NT2/D1 (cell line): ENCODE measurements around the gene C19orf33.

Experiments used
- DNase-seq: peaks from one replicate; pipeline ENCODE4 v3.0.0-alpha.2; 2011; ENCODE audit warnings: low read depth, low spot score
- H3K27me3 ChIP-seq: 2 replicates; pipeline ENCODE4 v1.6.0; 2011; ENCODE audit warnings: mild to moderate bottlenecking; ENCODE audit not compliant: insufficient read length, insufficient read depth
- H3K36me3 ChIP-seq: 2 replicates; pipeline ENCODE4 v1.6.1; 2011; ENCODE audit warnings: mild to moderate bottlenecking, low read length, mixed read lengths; ENCODE audit not compliant: insufficient read depth, insufficient read length
- H3K4me1 ChIP-seq: 2 replicates; pipeline ENCODE4 v1.5.1; 2011; ENCODE audit not compliant: insufficient read depth, insufficient read length
- H3K4me3 ChIP-seq: 2 replicates; pipeline ENCODE4 v1.5.1; 2011; ENCODE audit warnings: low read depth; ENCODE audit not compliant: insufficient read length
- H3K9ac ChIP-seq: 2 replicates; pipeline ENCODE4 v1.6.0; 2011; ENCODE audit warnings: low read depth; ENCODE audit not compliant: insufficient read length
- H3K9me3 ChIP-seq: 2 replicates; pipeline ENCODE4 v1.5.1; 2011; ENCODE audit warnings: mild to moderate bottlenecking, low read length; ENCODE audit not compliant: insufficient read depth
- SUZ12 ChIP-seq: IDR thresholded peaks from 2 replicates; pipeline ENCODE4 v1.6.1; 2011; ENCODE audit not compliant: insufficient read length, insufficient read depth; ENCODE audit errors: extremely low read depth
- YY1 ChIP-seq: IDR thresholded peaks from 2 replicates; pipeline ENCODE4 v1.6.1; 2011; ENCODE audit not compliant: insufficient read length, insufficient read depth
- ZNF274 ChIP-seq: IDR thresholded peaks from 2 replicates; pipeline ENCODE4 v1.6.1; 2011; ENCODE audit warnings: mild to moderate bottlenecking, low read depth, low read length

Gene C19orf33

DNA sequence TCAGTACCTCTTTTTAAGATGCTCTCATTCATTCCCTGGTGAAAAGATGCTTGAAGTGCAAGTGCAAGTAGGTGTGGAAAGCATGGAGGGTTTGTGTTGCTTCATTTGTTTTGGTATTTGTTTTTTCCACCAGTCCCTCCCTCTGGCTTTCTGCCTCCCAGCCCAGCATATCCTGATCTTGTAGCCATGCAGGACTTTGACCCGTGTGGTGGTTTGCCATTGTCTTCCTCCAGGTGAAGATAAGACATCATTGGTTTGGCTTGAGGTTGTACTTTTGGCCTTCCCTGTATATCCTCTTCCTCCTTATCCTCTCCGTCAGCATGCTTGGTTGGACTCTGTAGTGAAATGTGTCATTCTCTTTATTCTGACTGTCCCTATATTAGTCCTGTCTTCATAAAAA lies 30.6 kb upstream of the C19orf33 start:
- TF ChIP-seq SUZ12 (no peak), ZNF274 (no peak), YY1 (no peak)
- no peaks in the 10 kb centered on the region for H3K27me3 ChIP-seq
- no peak for DNase-seq
- peaks cover 12% of the 10 kb centered on the region for H3K36me3 ChIP-seq
- H3K9ac ChIP-seq: no peak overlapping the region
- H3K4me3 ChIP-seq: no peak overlapping the region
- no peaks in the 10 kb centered on the region for H3K9me3 ChIP-seq
- H3K4me1 ChIP-seq: peaks cover 6% of the 10 kb centered on the region

DNA sequence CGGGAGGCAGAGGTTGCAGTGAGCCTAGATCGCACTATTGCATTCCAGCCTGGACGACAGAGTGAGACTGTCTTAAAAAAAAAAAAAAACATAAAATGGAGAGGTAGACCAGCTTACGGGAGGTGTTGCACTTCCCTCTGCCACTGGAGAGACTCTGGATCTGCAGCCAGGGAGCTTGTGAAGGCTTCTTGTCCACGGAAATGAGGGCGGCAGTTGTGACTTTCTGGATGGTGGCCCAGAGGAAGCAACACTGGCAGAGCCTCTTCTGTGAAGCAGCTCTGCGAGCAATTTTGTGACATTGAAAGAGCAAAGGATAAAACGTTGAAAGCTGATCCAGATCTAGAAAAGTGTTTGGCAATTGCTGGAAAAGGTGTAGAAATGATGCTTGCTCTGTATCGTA lies 29.3 kb upstream of the C19orf33 start:
- TF ChIP-seq YY1: no peak
- DNase-seq: no peak
- Histone ChIP-seq H3K9ac (no peak overlapping the region), H3K4me1 (peaks cover 6% of the 10 kb centered on the region), H3K27me3 (no peaks in the 10 kb centered on the region), H3K4me3 (no peak overlapping the region), H3K36me3 (peaks cover 10% of the 10 kb centered on the region), H3K9me3 (no peaks in the 10 kb centered on the region)

DNA sequence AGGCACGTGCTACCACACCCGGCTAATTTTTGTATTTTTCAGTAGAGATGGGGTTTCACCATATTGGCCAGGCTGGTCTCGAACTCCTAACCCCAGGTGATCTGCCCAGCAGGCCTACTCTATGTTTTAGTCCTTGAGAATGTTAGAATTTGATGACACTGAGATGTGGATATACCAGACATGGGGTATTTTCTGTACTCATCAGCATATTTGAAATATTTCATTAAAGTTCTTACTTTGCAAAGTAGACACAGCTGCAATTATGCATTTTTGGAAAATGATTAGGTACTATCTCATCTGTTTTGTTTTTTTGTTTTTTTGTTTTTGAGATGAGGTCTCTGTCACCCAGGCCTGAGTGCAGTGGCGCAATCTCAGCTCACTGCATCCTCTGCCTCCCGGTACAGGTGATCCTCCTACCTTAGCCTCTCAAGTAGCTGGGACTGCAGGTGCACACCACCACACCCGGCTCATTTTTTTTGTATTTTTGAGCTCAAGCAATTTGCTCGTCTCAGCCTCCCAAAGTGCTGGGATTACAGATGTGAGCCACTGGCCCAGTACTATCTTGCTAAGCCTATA lies 27.0 kb upstream of the C19orf33 start:
- peaks cover 6% of the 10 kb centered on the region for H3K4me1 ChIP-seq
- peaks cover 25% of the 10 kb centered on the region for H3K36me3 ChIP-seq
- H3K9me3 ChIP-seq: no peaks in the 10 kb centered on the region
- H3K9ac ChIP-seq: no peak overlapping the region
- DNase-seq: no peak
- no peak for TF ChIP-seq SUZ12
- no peak for TF ChIP-seq YY1
- TF ChIP-seq ZNF274: no peak
- H3K4me3 ChIP-seq: no peak overlapping the region
- no peaks in the 10 kb centered on the region for H3K27me3 ChIP-seq

DNA sequence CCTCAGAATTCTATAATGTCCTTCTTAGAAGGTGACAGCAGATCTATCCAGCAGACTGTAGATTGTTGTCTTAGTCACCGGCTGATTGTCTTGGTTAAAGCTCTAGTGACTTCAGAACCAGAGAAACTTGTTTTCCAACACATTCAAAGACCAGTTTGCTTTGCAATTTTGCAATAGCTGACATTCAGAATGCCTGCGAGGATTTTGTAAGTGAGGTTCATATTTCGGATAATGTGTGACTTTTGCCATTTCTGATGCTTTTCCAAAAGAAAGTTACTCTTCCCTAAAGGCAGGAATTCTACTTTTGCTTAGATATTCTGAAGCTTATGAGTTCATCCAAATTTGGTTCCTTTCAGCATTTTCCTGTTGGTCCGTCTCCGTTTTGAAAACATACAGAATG lies 26.5 kb upstream of the C19orf33 start:
- Histone ChIP-seq H3K27me3 (no peaks in the 10 kb centered on the region), H3K36me3 (peaks cover 27% of the 10 kb centered on the region), H3K4me3 (no peak overlapping the region), H3K9me3 (no peaks in the 10 kb centered on the region), H3K4me1 (peaks cover 6% of the 10 kb centered on the region), H3K9ac (no peak overlapping the region)
- TF ChIP-seq SUZ12 (no peak), ZNF274 (no peak), YY1 (no peak)
- no peak for DNase-seq

DNA sequence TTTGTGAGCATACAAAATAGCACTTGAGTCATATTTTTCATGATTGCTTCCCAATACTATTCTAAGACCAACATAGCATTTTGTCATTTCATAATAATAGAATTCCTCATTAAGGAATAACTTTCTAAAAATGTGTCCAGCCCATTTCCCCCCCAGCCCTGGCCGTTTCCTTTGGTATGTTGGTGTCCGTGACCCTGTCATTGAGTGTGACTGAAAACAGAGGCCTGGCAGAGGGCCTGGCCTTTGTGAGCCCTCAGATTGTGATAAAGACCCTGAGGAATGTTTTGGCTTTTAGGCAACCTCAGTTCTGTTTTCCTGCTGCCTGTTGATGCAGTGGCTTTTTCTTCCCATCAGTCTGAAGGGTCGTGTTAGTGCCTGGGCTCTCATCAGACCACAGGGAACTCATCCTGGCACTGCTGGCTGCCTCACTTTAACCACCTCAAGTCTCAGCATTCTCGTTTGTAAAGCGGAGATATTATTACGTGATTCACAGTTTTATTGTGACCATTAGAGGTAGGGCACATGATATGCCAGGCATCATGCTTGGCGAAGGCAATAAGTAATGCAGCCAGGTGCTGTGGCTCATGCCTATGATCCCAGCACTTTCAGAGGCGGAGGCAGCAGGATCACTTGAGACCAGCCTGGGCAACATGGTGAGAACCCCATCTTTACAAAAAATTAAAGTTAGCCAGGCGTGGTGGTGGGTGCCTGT lies 25.9 kb upstream of the C19orf33 start:
- Histone ChIP-seq H3K4me3 (no peak overlapping the region), H3K27me3 (no peaks in the 10 kb centered on the region), H3K36me3 (peaks cover 27% of the 10 kb centered on the region), H3K4me1 (peaks cover 5% of the 10 kb centered on the region), H3K9me3 (no peaks in the 10 kb centered on the region), H3K9ac (peak overlapping the region; percentile 36)
- DNase-seq: no peak
- TF ChIP-seq ZNF274 (no peak), SUZ12 (no peak), YY1 (no peak)

- no peak for DNase-seq
- Histone ChIP-seq H3K36me3 (peaks cover 27% of the 10 kb centered on the region), H3K9ac (no peak overlapping the region), H3K9me3 (no peaks in the 10 kb centered on the region), H3K4me1 (peaks cover 4% of the 10 kb centered on the region), H3K27me3 (no peaks in the 10 kb centered on the region), H3K4me3 (no peak overlapping the region)
- TF ChIP-seq ZNF274 (no peak), YY1 (no peak), SUZ12 (no peak)
These were observed 25.3 kb upstream of the C19orf33 start for GRCh38 chr19:38278751-38279150.

DNA sequence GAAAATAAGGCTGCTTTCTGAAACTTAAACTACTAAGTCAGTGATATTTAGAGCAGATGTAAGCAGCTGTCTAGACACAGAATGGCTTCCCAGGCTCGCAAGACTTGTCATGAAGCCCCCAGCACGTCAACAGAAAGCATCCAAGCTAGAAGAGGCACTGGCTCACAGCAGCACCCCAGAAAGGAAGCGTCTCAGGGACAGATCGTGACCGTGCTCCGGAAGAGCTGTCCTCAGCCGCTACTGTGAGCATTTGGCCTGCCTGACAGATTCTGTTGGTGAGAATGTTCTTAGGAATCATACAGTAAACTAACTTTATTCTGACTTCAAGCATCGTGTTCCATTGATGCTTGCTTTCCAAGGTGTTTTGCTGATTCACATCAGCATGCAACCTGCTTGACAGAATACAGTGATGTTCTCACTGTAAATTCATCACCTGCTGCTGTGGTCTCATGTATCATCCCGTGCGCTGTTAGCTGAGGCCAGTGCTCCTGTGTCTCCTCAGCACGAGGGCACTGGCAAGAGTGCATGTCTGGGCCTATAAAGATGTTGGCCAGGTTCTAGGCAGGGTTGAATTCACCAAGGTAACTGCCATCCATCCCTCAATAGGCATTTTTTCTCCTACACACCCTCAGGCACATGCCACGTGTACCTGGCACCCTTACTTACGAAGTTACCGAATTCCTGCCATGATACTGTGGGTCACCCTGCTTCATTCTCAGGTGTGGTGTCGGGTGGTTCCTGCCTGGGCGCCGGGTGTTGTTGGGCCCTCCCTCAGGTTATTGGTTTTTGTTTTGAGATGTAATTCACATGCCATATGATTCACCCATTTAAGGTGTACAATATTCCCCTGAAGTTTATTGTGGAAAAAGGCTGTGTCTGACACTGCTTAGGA lies 23.8 kb upstream of the C19orf33 start:
- TF ChIP-seq SUZ12 (no peak), YY1 (no peak), ZNF274 (no peak)
- peak overlapping the region; percentile 42 for H3K9ac ChIP-seq
- no peaks in the 10 kb centered on the region for H3K9me3 ChIP-seq
- H3K27me3 ChIP-seq: no peaks in the 10 kb centered on the region
- peaks cover 4% of the 10 kb centered on the region for H3K4me1 ChIP-seq
- DNase-seq: no peak
- H3K4me3 ChIP-seq: no peak overlapping the region
- peaks cover 37% of the 10 kb centered on the region for H3K36me3 ChIP-seq
